BJ (cell line): Measurements from ENCODE around the gene B2M. TPM values are rescaled to one million over a fixed set of nuclear protein-coding genes. Genes with fewer than 3 reads are reported as not detected.
A peak's percentile ranks its signal among the peaks of the same experiment; 100 is the strongest.

Source experiments
- CTCF ChIA-PET: fragments of 350-600 bp; formaldehyde crosslinking; extraction: SDS; loops from one replicate; lab custom pipeline; 2021; ENCODE audit warnings: antibody characterized with exemption, inconsistent platforms; lab: Yijun Ruan, JAX
- POLR2A ChIA-PET: fragments of 300-600 bp; sonication (Branson Sonifier 250); formaldehyde crosslinking; extraction: SDS; loops from one replicate; lab custom pipeline; 2021; ENCODE audit warnings: antibody characterized with exemption; lab: Charles Lee
- DNase-seq: peaks from one replicate; pipeline ENCODE4 v3.0.0-alpha.2; 2011; ENCODE audit warnings: low read depth
- H3K27me3 ChIP-seq: 2 replicates; pipeline ENCODE4 v1.6.0; 2011; ENCODE audit warnings: low read length; ENCODE audit not compliant: control insufficient read depth, insufficient read depth
- H3K36me3 ChIP-seq: 2 replicates; pipeline ENCODE4 v1.5.1; 2011; ENCODE audit warnings: low read length; ENCODE audit not compliant: control insufficient read depth, insufficient read depth
- H3K4me3 ChIP-seq: 2 replicates; pipeline ENCODE4 v1.5.1; 2011; ENCODE audit warnings: low read depth, mild to moderate bottlenecking, control low read depth, low read length
- CTCF ChIP-seq: IDR thresholded peaks from 2 replicates; pipeline ENCODE4 v1.5.1; 2011; ENCODE audit warnings: low read depth, mild to moderate bottlenecking, control low read depth, inconsistent platforms, low read length, moderate library complexity; ENCODE audit not compliant: insufficient read depth
- polyA plus RNA-seq: library from polyadenylated mRNA; depleted of rRNA; stranded (reverse); fragments of >200 nt; gene quantifications from 2 replicates; pipeline ENCODE4 v1.2.3, GENCODE V29; 2011

The B2M gene
- polyA plus RNA-seq, 1 experiment: 2,480 TPM

GRCh38 chr15:44711743-44712345, 527 bp downstream of the B2M start:
- Histone ChIP-seq H3K4me3 (peak overlapping the region; percentile 98), H3K27me3 (no peaks in the 10 kb centered on the region), H3K36me3 (peaks cover 4% of the 10 kb centered on the region)
- CTCF ChIA-PET: interaction anchor here (1.0 to 3.9 kb wide), 8 partner anchors 13 to 49 kb away, joined by 3 to 17 read pairs (median 6); partner anchors contain the start of genes SPG11 and TRIM69
- POLR2A ChIA-PET: interaction anchor here (1.5 to 2.2 kb wide), 2 partner anchors 15 to 17 kb away, joined by 6 to 7 read pairs; no protein-coding TSS in a partner anchor
- no peak for DNase-seq
- TF ChIP-seq CTCF: no peak

- Histone ChIP-seq H3K27me3 (no peaks in the 10 kb centered on the region), H3K36me3 (peaks cover 4% of the 10 kb centered on the region), H3K4me3 (peak overlapping the region; percentile 98)
- CTCF ChIA-PET: interaction anchor here (0.8 to 3.9 kb wide), 7 partner anchors 14 to 49 kb away, joined by 4 to 17 read pairs (median 9); partner anchors contain the start of genes SPG11 and TRIM69
- TF ChIP-seq CTCF: no peak
- POLR2A ChIA-PET: interaction anchor here (2.2 kb wide), 1 partner anchor 16 kb away, joined by 6 read pairs; no protein-coding TSS in a partner anchor
- DNase-seq: no peak
Observed at GRCh38 chr15:44712346-44713005, 1.2 kb downstream of the B2M start.

GRCh38 chr15:44713006-44713966, 2.0 kb downstream of the B2M start:
- ChIA-PET POLR2A (interaction anchor here (0.6 to 2.2 kb wide), 2 partner anchors 15 to 16 kb away, joined by 3 to 6 read pairs; no protein-coding TSS in a partner anchor), CTCF (interaction anchor here (0.8 to 3.9 kb wide), 6 partner anchors 8 to 50 kb away, joined by 3 to 17 read pairs (median 11); partner anchors contain the start of genes SPG11 and TRIM69)
- no peak for DNase-seq
- H3K36me3 ChIP-seq: peaks cover 9% of the 10 kb centered on the region
- peak overlapping the region; percentile 98 for H3K4me3 ChIP-seq
- peak; percentile 41 for TF ChIP-seq CTCF
- no peaks in the 10 kb centered on the region for H3K27me3 ChIP-seq

GRCh38 chr15:44715142-44715796, 4.0 kb downstream of the B2M start:
- POLR2A ChIA-PET: interaction anchor here (1.1 kb wide), 1 partner anchor 14 kb away, joined by 4 read pairs; no protein-coding TSS in a partner anchor
- TF ChIP-seq CTCF: no peak
- Histone ChIP-seq H3K27me3 (no peaks in the 10 kb centered on the region), H3K4me3 (no peak overlapping the region), H3K36me3 (peaks cover 10% of the 10 kb centered on the region)
- CTCF ChIA-PET: interaction anchor here (0.5 to 0.9 kb wide), 2 partner anchors 10 to 11 kb away, joined by 3 read pairs; no protein-coding TSS in a partner anchor
- DNase-seq: no peak
